Fibroblast of lung (primary cell): ENCODE measurements around the gene STAP2. TPM values are rescaled to one million over a fixed set of nuclear protein-coding genes. Genes with fewer than 3 reads are reported as not detected.
"Not testable (repeated sequence)": the region's sequence is repeated elsewhere in the genome, so short reads cannot be mapped to it uniquely, and the experiment has no call there.

Experiments used
- DNase-seq, 2 donors: peaks; one replicate each; pipeline versions ENCODE4 v3.0.0 to v3.0.0-alpha.2; 2010; ENCODE audit warnings: low read depth in 2 of 2
- H2AFZ ChIP-seq: 2 replicates; pipeline ENCODE4 v1.5.1; 2012; ENCODE audit warnings: low read length, control low read depth, inconsistent platforms
- H3K27ac ChIP-seq: 2 replicates; pipeline ENCODE4 v1.5.1; 2011; ENCODE audit warnings: low read length, control low read depth; ENCODE audit not compliant: insufficient read depth
- H3K27me3 ChIP-seq: 2 replicates; pipeline ENCODE4 v1.5.1; 2011; ENCODE audit warnings: mild to moderate bottlenecking, low read length; ENCODE audit not compliant: control insufficient read depth, insufficient read depth
- H3K36me3 ChIP-seq: 2 replicates; pipeline ENCODE4 v1.5.1; 2011; ENCODE audit warnings: low read length; ENCODE audit not compliant: control insufficient read depth, insufficient read depth
- H3K4me1 ChIP-seq: 2 replicates; pipeline ENCODE4 v1.5.1; 2011; ENCODE audit warnings: low read length; ENCODE audit not compliant: control insufficient read depth, insufficient read depth; ENCODE audit errors: extremely low read depth
- H3K4me2 ChIP-seq: 2 replicates; pipeline ENCODE4 v1.5.1; 2011; ENCODE audit warnings: low read length, control low read depth; ENCODE audit not compliant: insufficient read depth; ENCODE audit errors: extremely low read depth
- H3K4me3 ChIP-seq, 4 experiments: fragments of 200-600 bp in 1 of 4; sonication (generic) in 1 of 4; replicated peaks in 1 of 4; 2 replicates each; pipeline ENCODE4 v1.5.1; 2011 to 2016; ENCODE audit warnings: low read length in 4 of 4, low read depth in 3 of 4, mild to moderate bottlenecking in 3 of 4, control low read depth in 2 of 4, inconsistent platforms in 1 of 4, mixed read lengths in 1 of 4; ENCODE audit not compliant: insufficient read depth in 1 of 4; ENCODE audit errors: control extremely low read depth in 1 of 4
- H3K79me2 ChIP-seq: 2 replicates; pipeline ENCODE4 v1.5.1; 2012; ENCODE audit warnings: mild to moderate bottlenecking, low read length, inconsistent platforms; ENCODE audit not compliant: control insufficient read depth, insufficient read depth
- H3K9ac ChIP-seq: 2 replicates; pipeline ENCODE4 v1.5.1; 2011; ENCODE audit warnings: mild to moderate bottlenecking, low read length, control low read depth; ENCODE audit not compliant: insufficient read depth
- H3K9me3 ChIP-seq: 2 replicates; pipeline ENCODE4 v1.5.1; 2012; ENCODE audit warnings: low read depth, low read length; ENCODE audit not compliant: control insufficient read depth, insufficient read depth
- H4K20me1 ChIP-seq: 2 replicates; pipeline ENCODE4 v1.5.1; 2011; ENCODE audit warnings: low read length; ENCODE audit not compliant: control insufficient read depth, insufficient read depth; ENCODE audit errors: extremely low read depth
- EZH2 ChIP-seq: IDR thresholded peaks from 2 replicates; pipeline ENCODE4 v1.5.1; 2012; ENCODE audit warnings: low read length, control low read depth, mild to moderate bottlenecking; ENCODE audit errors: missing control alignments
- polyA plus RNA-seq, 2 donors: library from polyadenylated mRNA; depleted of rRNA in 1 of 2; stranded (reverse) in 1 of 2; unstranded in 1 of 2; fragments of >200 nt; gene quantifications; 2 replicates each; pipeline ENCODE4 v1.2.1, GENCODE V29; 2011 to 2012; ENCODE audit warnings: missing spikeins in 1 of 2
- total RNA-seq: library from RNA; depleted of rRNA; stranded (reverse); fragments of >200 nt; gene quantifications from 2 replicates; pipeline ENCODE4 v1.2.1, GENCODE V29; 2014
- TF ChIP-seq, protein P1 (sequence below), 2 donors: IDR thresholded peaks in 1 of 2; conservative IDR thresholded peaks in 1 of 2; 1 replicate in 1 of 2; 2 replicates in 1 of 2; pipeline ENCODE4 v1.5.1; 2011 to 2012; ENCODE audit warnings: low read length in 2 of 2, control low read depth in 1 of 2, inconsistent platforms in 1 of 2, low read depth in 1 of 2, mild to moderate bottlenecking in 1 of 2

Gene STAP2
- total and polyA plus RNA-seq, 2 donors (not counting 1 experiment from before 2014, with no cell fraction given), result 1.7 to 4.8 TPM

DNA sequence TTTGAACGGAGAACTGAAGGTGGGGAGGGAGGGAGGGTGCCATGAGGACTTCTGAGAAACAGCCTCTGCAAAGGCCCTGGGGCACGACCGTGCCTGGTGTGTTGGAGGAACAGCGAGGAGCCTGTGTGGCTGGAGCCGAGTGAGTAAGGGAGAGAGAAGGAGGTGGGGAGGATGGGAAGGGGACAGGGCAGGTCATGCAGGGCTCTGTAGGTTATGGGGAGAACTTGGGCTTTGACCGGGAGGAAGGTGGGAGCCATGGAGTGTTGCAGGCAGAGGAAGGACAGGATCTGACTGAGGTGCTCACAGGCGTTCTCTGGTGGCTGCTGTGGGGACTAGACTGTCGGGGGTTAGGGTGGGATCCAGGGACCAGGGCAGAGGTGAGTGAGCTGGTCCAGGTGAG is 11.5 kb upstream of the STAP2 start:
- TF ChIP-seq, protein P1, sequence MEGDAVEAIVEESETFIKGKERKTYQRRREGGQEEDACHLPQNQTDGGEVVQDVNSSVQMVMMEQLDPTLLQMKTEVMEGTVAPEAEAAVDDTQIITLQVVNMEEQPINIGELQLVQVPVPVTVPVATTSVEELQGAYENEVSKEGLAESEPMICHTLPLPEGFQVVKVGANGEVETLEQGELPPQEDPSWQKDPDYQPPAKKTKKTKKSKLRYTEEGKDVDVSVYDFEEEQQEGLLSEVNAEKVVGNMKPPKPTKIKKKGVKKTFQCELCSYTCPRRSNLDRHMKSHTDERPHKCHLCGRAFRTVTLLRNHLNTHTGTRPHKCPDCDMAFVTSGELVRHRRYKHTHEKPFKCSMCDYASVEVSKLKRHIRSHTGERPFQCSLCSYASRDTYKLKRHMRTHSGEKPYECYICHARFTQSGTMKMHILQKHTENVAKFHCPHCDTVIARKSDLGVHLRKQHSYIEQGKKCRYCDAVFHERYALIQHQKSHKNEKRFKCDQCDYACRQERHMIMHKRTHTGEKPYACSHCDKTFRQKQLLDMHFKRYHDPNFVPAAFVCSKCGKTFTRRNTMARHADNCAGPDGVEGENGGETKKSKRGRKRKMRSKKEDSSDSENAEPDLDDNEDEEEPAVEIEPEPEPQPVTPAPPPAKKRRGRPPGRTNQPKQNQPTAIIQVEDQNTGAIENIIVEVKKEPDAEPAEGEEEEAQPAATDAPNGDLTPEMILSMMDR (conservative IDR thresholded peaks at IDR 0.05 in 1 of 2, IDR thresholded peaks at IDR 0.05 in 1 of 2; ENCODE audit: low read depth in 1 of 2, low read length in 2 of 2), result no peak
- no peak for TF ChIP-seq EZH2
- H3K27me3 ChIP-seq, result no peaks in the 10 kb centered on the region
- H4K20me1 ChIP-seq, result no peaks in the 10 kb centered on the region
- no peaks in the 10 kb centered on the region for H3K4me1 ChIP-seq
- no peak overlapping the region for H3K4me2 ChIP-seq
- no peaks in the 10 kb centered on the region for H3K9me3 ChIP-seq
- H3K79me2 ChIP-seq, result no peaks in the 10 kb centered on the region
- no peak overlapping the region for H2AFZ ChIP-seq
- no peak overlapping the region for H3K4me3 ChIP-seq
- no peak overlapping the region for H3K27ac ChIP-seq
- DNase-seq, result no peak
- H3K9ac ChIP-seq, result no peak overlapping the region
- no peaks in the 10 kb centered on the region for H3K36me3 ChIP-seq

GRCh38 chr19:4349225-4349624 is 10.6 kb upstream of the STAP2 start:
- not testable (repeated sequence) for H3K9ac ChIP-seq, H3K79me2 ChIP-seq, H3K27me3 ChIP-seq, H3K4me1 ChIP-seq, H3K4me2 ChIP-seq, H3K36me3 ChIP-seq, H3K4me3 ChIP-seq, H3K27ac ChIP-seq, H4K20me1 ChIP-seq, DNase-seq, H2AFZ ChIP-seq, H3K9me3 ChIP-seq

DNA sequence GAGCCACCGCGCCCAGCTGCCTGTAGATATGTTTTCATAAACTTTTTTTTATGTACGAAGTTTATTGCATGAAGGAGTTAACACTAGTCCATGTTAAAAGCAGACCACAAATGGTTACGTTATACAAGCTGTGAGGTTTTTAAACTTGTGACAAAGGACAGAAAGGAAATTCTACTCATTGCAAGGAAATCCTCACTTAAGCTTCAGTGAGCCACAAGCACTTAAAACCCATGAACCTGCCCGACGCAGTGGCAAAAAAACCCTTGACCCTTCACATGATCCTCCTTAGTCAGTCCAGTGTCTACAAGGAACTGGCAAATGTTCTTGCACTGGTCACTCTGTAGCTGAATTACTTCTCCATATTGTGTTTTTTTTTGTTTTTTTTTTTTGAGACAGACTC is 8.9 kb upstream of the STAP2 start:
- Histone ChIP-seq H4K20me1 (no peaks in the 10 kb centered on the region), H3K9me3 (no peaks in the 10 kb centered on the region), H3K4me3 (no peak overlapping the region), H3K27me3 (no peaks in the 10 kb centered on the region), H3K36me3 (no peaks in the 10 kb centered on the region), H2AFZ (no peak overlapping the region), H3K4me1 (peaks cover 4% of the 10 kb centered on the region), H3K27ac (no peak overlapping the region), H3K4me2 (no peak overlapping the region), H3K9ac (no peak overlapping the region), H3K79me2 (no peaks in the 10 kb centered on the region)
- TF ChIP-seq, protein P1 (conservative IDR thresholded peaks at IDR 0.05 in 1 of 2, IDR thresholded peaks at IDR 0.05 in 1 of 2; ENCODE audit: low read depth in 1 of 2, low read length in 2 of 2), result no peak
- TF ChIP-seq EZH2, result no peak
- DNase-seq, result no peak
